Panc1 (cell line): ENCODE data around the gene KIF1C. TPM values are rescaled to one million over a fixed set of nuclear protein-coding genes. Genes with fewer than 3 reads are reported as not detected.

Experiments used
- ATAC-seq: fragments of 200-7000 bp; cut with Tn5 transposase; 2 replicates; pipeline ENCODE4 v1.9.1; 2020; ENCODE audit warnings: mild to moderate bottlenecking, moderate library complexity
- BruUV-seq: library from RNA; stranded (reverse); fragments of 400-500 nt; replicated peaks from 2 replicates; lab custom pipeline; 2021; lab: Mats Ljungman, UMichigan
- CTCF ChIA-PET: fragments of 300-600 bp; sonication (Branson Sonifier 250); formaldehyde crosslinking; loops from one replicate; lab custom pipeline; 2022; ENCODE audit warnings: antibody characterized with exemption; lab: Charles Lee
- POLR2A ChIA-PET: fragments of 300-600 bp; sonication (Branson Sonifier 250); formaldehyde crosslinking; loops from one replicate; lab custom pipeline; 2022; ENCODE audit warnings: antibody characterized with exemption; lab: Charles Lee
- DNase-seq: peaks from one replicate; pipeline ENCODE4 v3.0.0-alpha.2; 2010; ENCODE audit warnings: low read depth, low spot score
- H3K27ac ChIP-seq: 2 replicates; pipeline ENCODE4 v1.5.1; 2011; ENCODE audit warnings: mild to moderate bottlenecking, low read length, inconsistent platforms
- H3K27me3 ChIP-seq: fragments of 200-500 bp; sonication (Bioruptor generic); 2 replicates; pipeline ENCODE4 v1.6.0; 2014; ENCODE audit warnings: low read length, inconsistent platforms; ENCODE audit not compliant: control insufficient read depth, insufficient read depth
- H3K36me3 ChIP-seq: fragments of 200-500 bp; sonication (Bioruptor generic); 2 replicates; pipeline ENCODE4 v1.5.1; 2014; ENCODE audit warnings: inconsistent platforms, mild to moderate bottlenecking, low read length, moderate library complexity; ENCODE audit not compliant: control insufficient read depth, insufficient read depth
- H3K4me1 ChIP-seq: 2 replicates; pipeline ENCODE4 v1.5.1; 2011; ENCODE audit warnings: inconsistent platforms, mild to moderate bottlenecking, low read length, moderate library complexity; ENCODE audit not compliant: control insufficient read depth, insufficient read depth
- H3K4me3 ChIP-seq, 2 experiments: 2 replicates each; pipeline ENCODE4 v1.5.1; 2011 to 2012; ENCODE audit warnings: low read depth in 2 of 2, low read length in 2 of 2, mild to moderate bottlenecking in 2 of 2, inconsistent platforms in 1 of 2, moderate library complexity in 1 of 2
- H3K9me3 ChIP-seq: fragments of 200-500 bp; sonication (Bioruptor generic); 2 replicates; pipeline ENCODE4 v1.5.1; 2014; ENCODE audit warnings: low read depth, mild to moderate bottlenecking, inconsistent platforms, low read length, moderate library complexity; ENCODE audit not compliant: control insufficient read depth, insufficient read depth
- POLR2AphosphoS5 ChIP-seq: IDR thresholded peaks from 2 replicates; pipeline ENCODE4 v1.6.1; 2012; ENCODE audit warnings: mild to moderate bottlenecking, low read depth, low read length, moderate library complexity
- SIN3A ChIP-seq: IDR thresholded peaks from 2 replicates; pipeline ENCODE4 v1.6.1; 2012; ENCODE audit warnings: low read depth, mild to moderate bottlenecking, low read length, moderate library complexity, borderline replicate concordance; ENCODE audit not compliant: insufficient read depth
- TCF7L2 ChIP-seq: IDR thresholded peaks from 2 replicates; pipeline ENCODE4 v1.6.1; 2011; ENCODE audit warnings: mild to moderate bottlenecking, low read depth, low read length, inconsistent platforms
- in situ Hi-C: cut with HindIII; loops from 2 replicates; pipeline ENCODE4 v1.10.0; 2016; ENCODE audit warnings: low sequenced_read_pairs, low pct_unique_long_range_greater_than_20kb
- intact Hi-C: fragments of 100-400 bp; cut with micrococcal nuclease; formaldehyde crosslinking; loops from one replicate; pipeline ENCODE4 v1.10.0; 2022; ENCODE audit not compliant: unreplicated experiment
- total RNA-seq: library from RNA; stranded (reverse); gene quantifications from one replicate; pipeline ENCODE4 v1.2.1, GENCODE V29; 2021; ENCODE audit not compliant: unreplicated experiment
- TF ChIP-seq, protein P1 (sequence below), 2 experiments: IDR thresholded peaks; 2 replicates each; pipeline ENCODE4 v1.6.1; 2011 to 2012; ENCODE audit warnings: low read depth in 2 of 2, control low read depth in 1 of 2, low read length in 1 of 2, mild to moderate bottlenecking in 1 of 2, moderate library complexity in 1 of 2; ENCODE audit not compliant: insufficient read depth in 1 of 2
- TF ChIP-seq, protein P2 (sequence below): fragments of 450-650 bp; IDR thresholded peaks from 2 replicates; pipeline ENCODE4 v1.5.1; 2017; ENCODE audit warnings: mild to moderate bottlenecking

Gene KIF1C
- total RNA-seq, 1 experiment from 2014 or later, result 117 TPM

DNA sequence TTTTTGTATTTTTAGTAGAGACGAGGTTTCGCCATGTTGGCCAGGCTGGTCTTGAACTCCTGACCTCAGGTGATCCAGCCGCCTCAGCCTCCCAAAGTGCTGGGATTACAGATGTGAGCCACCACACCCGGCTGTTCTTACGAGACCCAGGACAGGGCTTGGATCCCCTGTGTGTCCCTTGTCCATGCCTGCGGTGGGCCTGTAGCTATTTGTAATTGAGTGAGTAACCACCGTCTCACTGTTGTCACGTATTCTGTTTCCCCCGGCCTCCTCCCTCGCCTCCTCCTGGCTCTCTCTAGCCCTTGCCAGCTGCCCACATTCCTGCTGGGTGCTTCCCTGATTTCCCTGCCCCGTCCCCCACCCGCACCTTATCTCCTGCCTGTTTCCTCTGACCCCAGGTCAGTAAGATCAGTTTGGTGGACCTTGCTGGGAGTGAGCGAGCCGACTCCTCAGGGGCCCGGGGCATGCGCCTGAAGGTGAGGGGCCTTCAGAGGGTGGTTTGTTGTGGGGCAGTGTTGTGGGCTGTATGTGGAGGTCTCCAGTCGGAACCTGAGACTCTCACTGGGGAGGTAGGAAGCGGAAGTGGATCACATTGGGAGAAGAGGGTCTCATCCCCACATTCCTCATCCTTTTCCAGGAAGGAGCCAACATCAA, 5.6 kb downstream of the KIF1C start:
- BruUV-seq, result no TSS peak
- CTCF ChIA-PET, result no interaction called here
- Histone ChIP-seq H3K27me3 (no peaks in the 10 kb centered on the region), H3K9me3 (no peaks in the 10 kb centered on the region), H3K4me3 (no peak overlapping the region), H3K27ac (no peak overlapping the region), H3K4me1 (no peaks in the 10 kb centered on the region), H3K36me3 (peaks cover 10% of the 10 kb centered on the region)
- intact Hi-C loops (no loop called here), in situ Hi-C loops (no loop called here)
- DNase-seq (no peak), ATAC-seq (no peak)
- POLR2A ChIA-PET, result no interaction called here
- TF ChIP-seq TCF7L2 (no peak), POLR2AphosphoS5 (no peak), SIN3A (no peak)
- TF ChIP-seq, protein P1, sequence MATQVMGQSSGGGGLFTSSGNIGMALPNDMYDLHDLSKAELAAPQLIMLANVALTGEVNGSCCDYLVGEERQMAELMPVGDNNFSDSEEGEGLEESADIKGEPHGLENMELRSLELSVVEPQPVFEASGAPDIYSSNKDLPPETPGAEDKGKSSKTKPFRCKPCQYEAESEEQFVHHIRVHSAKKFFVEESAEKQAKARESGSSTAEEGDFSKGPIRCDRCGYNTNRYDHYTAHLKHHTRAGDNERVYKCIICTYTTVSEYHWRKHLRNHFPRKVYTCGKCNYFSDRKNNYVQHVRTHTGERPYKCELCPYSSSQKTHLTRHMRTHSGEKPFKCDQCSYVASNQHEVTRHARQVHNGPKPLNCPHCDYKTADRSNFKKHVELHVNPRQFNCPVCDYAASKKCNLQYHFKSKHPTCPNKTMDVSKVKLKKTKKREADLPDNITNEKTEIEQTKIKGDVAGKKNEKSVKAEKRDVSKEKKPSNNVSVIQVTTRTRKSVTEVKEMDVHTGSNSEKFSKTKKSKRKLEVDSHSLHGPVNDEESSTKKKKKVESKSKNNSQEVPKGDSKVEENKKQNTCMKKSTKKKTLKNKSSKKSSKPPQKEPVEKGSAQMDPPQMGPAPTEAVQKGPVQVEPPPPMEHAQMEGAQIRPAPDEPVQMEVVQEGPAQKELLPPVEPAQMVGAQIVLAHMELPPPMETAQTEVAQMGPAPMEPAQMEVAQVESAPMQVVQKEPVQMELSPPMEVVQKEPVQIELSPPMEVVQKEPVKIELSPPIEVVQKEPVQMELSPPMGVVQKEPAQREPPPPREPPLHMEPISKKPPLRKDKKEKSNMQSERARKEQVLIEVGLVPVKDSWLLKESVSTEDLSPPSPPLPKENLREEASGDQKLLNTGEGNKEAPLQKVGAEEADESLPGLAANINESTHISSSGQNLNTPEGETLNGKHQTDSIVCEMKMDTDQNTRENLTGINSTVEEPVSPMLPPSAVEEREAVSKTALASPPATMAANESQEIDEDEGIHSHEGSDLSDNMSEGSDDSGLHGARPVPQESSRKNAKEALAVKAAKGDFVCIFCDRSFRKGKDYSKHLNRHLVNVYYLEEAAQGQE (IDR thresholded peaks at IDR 0.05; ENCODE audit: insufficient read depth in 1 of 2, low read depth in 2 of 2, low read length in 1 of 2), result no peak
- TF ChIP-seq, protein P2, sequence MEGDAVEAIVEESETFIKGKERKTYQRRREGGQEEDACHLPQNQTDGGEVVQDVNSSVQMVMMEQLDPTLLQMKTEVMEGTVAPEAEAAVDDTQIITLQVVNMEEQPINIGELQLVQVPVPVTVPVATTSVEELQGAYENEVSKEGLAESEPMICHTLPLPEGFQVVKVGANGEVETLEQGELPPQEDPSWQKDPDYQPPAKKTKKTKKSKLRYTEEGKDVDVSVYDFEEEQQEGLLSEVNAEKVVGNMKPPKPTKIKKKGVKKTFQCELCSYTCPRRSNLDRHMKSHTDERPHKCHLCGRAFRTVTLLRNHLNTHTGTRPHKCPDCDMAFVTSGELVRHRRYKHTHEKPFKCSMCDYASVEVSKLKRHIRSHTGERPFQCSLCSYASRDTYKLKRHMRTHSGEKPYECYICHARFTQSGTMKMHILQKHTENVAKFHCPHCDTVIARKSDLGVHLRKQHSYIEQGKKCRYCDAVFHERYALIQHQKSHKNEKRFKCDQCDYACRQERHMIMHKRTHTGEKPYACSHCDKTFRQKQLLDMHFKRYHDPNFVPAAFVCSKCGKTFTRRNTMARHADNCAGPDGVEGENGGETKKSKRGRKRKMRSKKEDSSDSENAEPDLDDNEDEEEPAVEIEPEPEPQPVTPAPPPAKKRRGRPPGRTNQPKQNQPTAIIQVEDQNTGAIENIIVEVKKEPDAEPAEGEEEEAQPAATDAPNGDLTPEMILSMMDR, result no peak

DNA sequence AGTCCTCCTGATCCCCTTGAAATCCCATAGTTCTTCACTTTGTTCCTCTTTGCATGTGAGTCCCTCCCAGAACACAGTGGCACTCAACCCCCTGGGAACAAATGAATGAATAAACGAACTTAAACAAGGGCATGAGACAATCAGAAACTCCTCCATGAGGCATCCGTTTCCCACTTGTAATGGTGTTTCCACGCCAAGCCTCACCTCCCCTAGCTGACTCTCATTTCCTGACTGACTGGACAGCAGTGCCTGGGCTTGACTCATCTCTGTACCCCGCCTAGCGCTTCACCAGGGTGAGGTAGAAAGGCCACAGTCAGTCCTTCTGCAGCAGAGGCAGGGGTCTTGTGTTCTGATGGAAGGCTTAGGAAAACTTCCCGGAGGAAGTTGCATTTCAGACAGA, 14.2 kb downstream of the KIF1C start:
- no TSS peak for BruUV-seq
- Histone ChIP-seq H3K9me3 (no peaks in the 10 kb centered on the region), H3K27me3 (no peaks in the 10 kb centered on the region), H3K36me3 (peaks cover 2% of the 10 kb centered on the region), H3K4me1 (no peaks in the 10 kb centered on the region), H3K4me3 (no peak overlapping the region), H3K27ac (no peak overlapping the region)
- DNase-seq (no peak), ATAC-seq (no peak)
- ChIA-PET CTCF (no interaction called here), POLR2A (no interaction called here)
- in situ Hi-C loops (no loop called here), intact Hi-C loops (no loop called here)
- no peak for TF ChIP-seq TCF7L2
- TF ChIP-seq, protein P2, result no peak
